ENCODE data around the gene BMP6. TPM values are rescaled to one million over a fixed set of nuclear protein-coding genes. Genes with fewer than 3 reads are reported as not detected.

Gene BMP6
- polyA plus RNA-seq, 1 donor = 1.5 TPM

GRCh38 chr6:7728855-7729590 is 3.1 kb downstream of the BMP6 start:
- no peak overlapping the region for H3K4me3 ChIP-seq (ENCODE audit: low read length)
- WGBS (ENCODE audit: insufficient coverage, low lambda C conversion rate) = no CpG with 5 or more reads among the region's 14 CpGs
- H3K9me3 ChIP-seq (ENCODE audit: control insufficient read depth, low read depth, low read length) = no peaks in the 10 kb centered on the region
- no peaks in the 10 kb centered on the region for H3K36me3 ChIP-seq (ENCODE audit: control insufficient read depth, insufficient read depth, low read length)
- no peak overlapping the region for H3K27ac ChIP-seq (ENCODE audit: low read length)
- H3K4me1 ChIP-seq (ENCODE audit: control insufficient read depth, insufficient read depth, low read length) = peaks cover 11% of the 10 kb centered on the region
- DNase-seq = no peak
- peaks cover 86% of the 10 kb centered on the region for H3K27me3 ChIP-seq (ENCODE audit: control insufficient read depth, insufficient read depth, low read length)

DNA sequence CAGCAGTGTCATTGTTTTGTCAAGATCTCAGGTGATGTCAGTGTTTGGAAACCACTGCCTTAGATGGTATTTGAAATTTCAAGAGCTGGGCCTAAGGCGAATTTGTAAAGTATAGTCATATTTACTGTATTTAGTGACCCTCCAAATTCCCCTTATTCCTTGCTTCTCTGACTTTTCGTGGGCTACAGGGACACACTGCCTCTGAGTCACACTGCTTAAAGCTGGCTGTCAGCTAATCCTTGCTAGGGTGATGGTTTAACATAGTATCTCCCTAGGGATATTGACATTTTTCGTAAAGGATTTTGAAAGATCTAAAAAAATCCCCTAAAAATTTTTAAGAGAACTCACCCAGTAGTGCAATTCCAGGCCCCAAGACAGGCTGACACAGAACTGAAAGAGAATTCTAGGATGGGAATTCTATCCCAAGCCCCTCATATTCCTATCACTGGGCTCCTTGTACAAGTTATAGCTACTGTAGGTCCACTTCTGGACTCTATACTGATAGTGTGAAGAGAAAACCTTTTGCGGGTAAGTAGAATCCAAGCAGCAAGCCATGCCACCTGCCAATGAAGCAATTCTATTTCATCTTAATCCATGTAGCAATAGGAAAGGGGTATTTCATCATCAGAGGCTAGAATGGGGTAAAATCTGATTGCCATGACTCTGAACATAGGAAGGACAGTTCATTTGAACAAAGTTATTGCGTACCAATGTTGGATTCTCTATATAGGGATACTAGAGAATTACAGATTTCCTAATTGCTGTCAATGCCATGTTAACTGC is 4.3 kb downstream of the BMP6 start:
- Histone ChIP-seq H3K9me3 (ENCODE audit: control insufficient read depth, low read depth, low read length) (no peaks in the 10 kb centered on the region), H3K27me3 (ENCODE audit: control insufficient read depth, insufficient read depth, low read length) (peaks cover 77% of the 10 kb centered on the region), H3K36me3 (ENCODE audit: control insufficient read depth, insufficient read depth, low read length) (no peaks in the 10 kb centered on the region), H3K4me1 (ENCODE audit: control insufficient read depth, insufficient read depth, low read length) (peaks cover 11% of the 10 kb centered on the region), H3K4me3 (ENCODE audit: low read length) (no peak overlapping the region), H3K27ac (ENCODE audit: low read length) (no peak overlapping the region)
- no peak for DNase-seq
- WGBS (ENCODE audit: insufficient coverage, low lambda C conversion rate) = no CpG with 5 or more reads among the region's 5 CpGs

- peaks cover 11% of the 10 kb centered on the region for H3K4me1 ChIP-seq (ENCODE audit: control insufficient read depth, insufficient read depth, low read length)
- no peaks in the 10 kb centered on the region for H3K9me3 ChIP-seq (ENCODE audit: control insufficient read depth, low read depth, low read length)
Measured at GRCh38 chr6:7730784-7731227, 4.9 kb downstream of the BMP6 start.

GRCh38 chr6:7731294-7731693 is 5.4 kb downstream of the BMP6 start:
- H3K9me3 ChIP-seq (ENCODE audit: control insufficient read depth, low read depth, low read length) = no peaks in the 10 kb centered on the region
- H3K27me3 ChIP-seq (ENCODE audit: control insufficient read depth, insufficient read depth, low read length) = peaks cover 67% of the 10 kb centered on the region
- whole genome bisulfite sequencing (ENCODE audit: insufficient coverage, low lambda C conversion rate) = no CpG with 5 or more reads among the region's 2 CpGs

More at GRCh38 chr6:7730784-7731227, 4.9 kb downstream of the BMP6 start:
- Histone ChIP-seq H3K4me3 (ENCODE audit: low read length) (no peak overlapping the region), H3K36me3 (ENCODE audit: control insufficient read depth, insufficient read depth, low read length) (no peaks in the 10 kb centered on the region), H3K27ac (ENCODE audit: low read length) (no peak overlapping the region), H3K27me3 (ENCODE audit: control insufficient read depth, insufficient read depth, low read length) (peaks cover 71% of the 10 kb centered on the region)
- WGBS (ENCODE audit: insufficient coverage, low lambda C conversion rate) = 83% methylated on average over 1 of the region's 10 CpGs
- DNase-seq = no peak

DNA sequence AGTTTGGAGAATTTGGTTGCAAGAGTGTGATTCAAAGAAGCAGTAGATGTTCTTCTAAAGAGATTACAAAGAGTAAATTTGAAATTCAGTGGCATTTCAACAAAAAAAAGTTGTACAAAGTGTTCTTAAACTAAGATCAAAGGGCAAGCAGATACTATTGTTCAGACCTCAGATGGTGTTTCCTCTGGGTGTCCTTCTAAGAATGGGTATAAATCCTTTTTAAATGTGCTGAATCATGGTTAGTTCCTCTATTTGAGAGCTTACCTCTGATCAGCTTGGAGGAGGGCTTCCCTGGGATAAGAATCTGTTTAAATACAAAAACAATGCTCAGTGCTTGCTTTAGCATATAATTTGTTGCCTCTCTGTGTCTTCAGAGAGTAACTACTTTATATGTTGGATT is 6.3 kb downstream of the BMP6 start:
- H3K27me3 ChIP-seq (ENCODE audit: control insufficient read depth, insufficient read depth, low read length) = peaks cover 60% of the 10 kb centered on the region
- H3K27ac ChIP-seq (ENCODE audit: low read length) = no peak overlapping the region
- peaks cover 11% of the 10 kb centered on the region for H3K4me1 ChIP-seq (ENCODE audit: control insufficient read depth, insufficient read depth, low read length)
- no peaks in the 10 kb centered on the region for H3K36me3 ChIP-seq (ENCODE audit: control insufficient read depth, insufficient read depth, low read length)
- H3K4me3 ChIP-seq (ENCODE audit: low read length) = no peak overlapping the region
- DNase-seq = no peak
- H3K9me3 ChIP-seq (ENCODE audit: control insufficient read depth, low read depth, low read length) = no peaks in the 10 kb centered on the region

More at GRCh38 chr6:7731294-7731693, 5.4 kb downstream of the BMP6 start:
- DNase-seq = no peak
- H3K4me3 ChIP-seq (ENCODE audit: low read length) = no peak overlapping the region
- H3K4me1 ChIP-seq (ENCODE audit: control insufficient read depth, insufficient read depth, low read length) = peaks cover 11% of the 10 kb centered on the region
- H3K36me3 ChIP-seq (ENCODE audit: control insufficient read depth, insufficient read depth, low read length) = no peaks in the 10 kb centered on the region
- no peak overlapping the region for H3K27ac ChIP-seq (ENCODE audit: low read length)

DNA sequence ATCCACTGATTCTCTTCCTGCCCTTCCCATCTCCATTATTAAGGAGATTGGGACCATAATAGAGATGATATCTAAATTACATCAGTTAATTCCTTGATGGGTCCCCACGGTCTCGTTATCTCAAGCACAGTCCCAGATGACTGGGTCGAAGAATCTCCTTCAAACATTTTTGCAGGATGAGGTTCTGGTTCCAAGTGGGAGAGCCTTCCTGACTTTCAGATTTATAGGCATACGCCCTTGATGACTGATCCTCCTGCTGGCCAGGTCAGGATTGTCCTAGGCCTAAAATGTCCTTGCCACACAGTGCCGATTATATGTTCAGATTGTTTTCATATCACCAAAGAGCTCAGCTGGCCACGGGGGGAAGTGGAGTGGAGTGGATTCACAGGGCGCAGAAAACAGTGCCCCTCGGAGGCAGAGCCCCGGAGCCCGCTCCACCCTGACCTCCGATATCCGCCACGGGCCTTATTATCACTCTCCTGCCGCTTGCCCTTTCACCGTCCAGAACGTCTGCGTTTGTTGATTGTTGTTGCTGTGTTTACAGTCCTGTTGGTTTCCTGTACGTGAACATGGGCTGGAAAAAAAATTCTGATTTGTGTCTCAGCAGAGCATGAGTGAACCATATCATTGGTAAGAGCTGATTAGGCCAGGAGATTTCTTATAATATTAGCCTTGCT is 8.9 kb downstream of the BMP6 start:
- WGBS (ENCODE audit: insufficient coverage, low lambda C conversion rate) = 80% methylated on average over 3 of the region's 18 CpGs
- no peak overlapping the region for H3K27ac ChIP-seq (ENCODE audit: low read length)
- no peaks in the 10 kb centered on the region for H3K36me3 ChIP-seq (ENCODE audit: control insufficient read depth, insufficient read depth, low read length)
- no peak overlapping the region for H3K4me3 ChIP-seq (ENCODE audit: low read length)
- no peak for DNase-seq
- no peaks in the 10 kb centered on the region for H3K9me3 ChIP-seq (ENCODE audit: control insufficient read depth, low read depth, low read length)
- peaks cover 37% of the 10 kb centered on the region for H3K27me3 ChIP-seq (ENCODE audit: control insufficient read depth, insufficient read depth, low read length)
- H3K4me1 ChIP-seq (ENCODE audit: control insufficient read depth, insufficient read depth, low read length) = no peaks in the 10 kb centered on the region

DNA sequence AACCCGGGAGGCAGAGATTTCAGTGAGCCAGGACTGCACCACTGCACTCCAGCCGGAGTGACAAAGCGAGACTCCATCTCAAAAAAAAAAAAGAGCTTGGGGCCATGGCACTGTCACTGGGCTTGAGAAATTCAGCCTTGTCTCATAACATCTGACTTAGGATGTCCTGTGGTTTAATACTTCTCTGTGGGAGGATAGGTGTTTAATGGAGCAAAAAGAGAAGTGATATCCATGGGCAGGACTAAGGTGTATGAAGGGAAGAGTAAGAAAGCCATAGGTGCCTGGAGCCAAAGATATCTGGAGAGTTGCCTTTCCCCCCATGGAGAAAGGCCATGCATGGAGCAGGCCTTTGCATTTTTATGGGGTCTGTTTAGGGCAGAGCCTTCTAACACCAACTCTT is 11.2 kb downstream of the BMP6 start:
- no peak overlapping the region for H3K4me3 ChIP-seq (ENCODE audit: low read length)
- peaks cover 23% of the 10 kb centered on the region for H3K27me3 ChIP-seq (ENCODE audit: control insufficient read depth, insufficient read depth, low read length)
- no peak overlapping the region for H3K27ac ChIP-seq (ENCODE audit: low read length)
- no peaks in the 10 kb centered on the region for H3K36me3 ChIP-seq (ENCODE audit: control insufficient read depth, insufficient read depth, low read length)
- no peak for DNase-seq
- H3K9me3 ChIP-seq (ENCODE audit: control insufficient read depth, low read depth, low read length) = no peaks in the 10 kb centered on the region
- no peaks in the 10 kb centered on the region for H3K4me1 ChIP-seq (ENCODE audit: control insufficient read depth, insufficient read depth, low read length)
- no CpG with 5 or more reads among the region's 3 CpGs for WGBS (ENCODE audit: insufficient coverage, low lambda C conversion rate)

- Histone ChIP-seq H3K4me1 (ENCODE audit: control insufficient read depth, insufficient read depth, low read length) (no peaks in the 10 kb centered on the region), H3K27me3 (ENCODE audit: control insufficient read depth, insufficient read depth, low read length) (peaks cover 17% of the 10 kb centered on the region), H3K27ac (ENCODE audit: low read length) (no peak overlapping the region), H3K4me3 (ENCODE audit: low read length) (no peak overlapping the region), H3K9me3 (ENCODE audit: control insufficient read depth, low read depth, low read length) (no peaks in the 10 kb centered on the region), H3K36me3 (ENCODE audit: control insufficient read depth, insufficient read depth, low read length) (no peaks in the 10 kb centered on the region)
- DNase-seq = no peak
- WGBS (ENCODE audit: insufficient coverage, low lambda C conversion rate) = 100% methylated on average over 2 of the region's 2 CpGs
Measured at GRCh38 chr6:7737867-7738266, 12.0 kb downstream of the BMP6 start.

DNA sequence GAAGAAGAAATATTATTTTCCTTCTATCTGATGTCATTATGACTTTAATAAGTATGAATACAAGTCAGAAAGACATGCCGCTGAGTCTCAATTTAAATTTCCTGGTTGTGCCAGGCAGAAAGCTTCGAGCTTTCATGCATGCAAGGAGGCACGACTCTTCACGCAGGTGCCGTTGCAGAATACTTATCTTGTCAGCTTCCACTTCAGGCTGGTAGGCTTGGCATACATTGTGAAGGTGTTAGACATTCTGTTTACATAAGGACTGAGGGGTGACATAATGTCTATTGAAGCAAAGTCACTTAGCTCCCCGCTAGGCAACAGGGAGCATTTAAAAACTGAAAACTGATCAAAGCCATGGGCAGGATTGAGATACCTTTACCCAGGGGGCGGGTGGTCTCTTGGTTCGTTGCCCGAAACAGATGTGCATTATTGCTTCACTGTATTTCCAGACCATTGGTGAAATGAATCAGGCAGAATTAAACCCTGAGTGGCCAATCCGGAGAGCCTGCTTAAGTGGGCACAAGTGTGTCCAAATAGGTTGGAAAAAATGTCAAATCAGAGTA is 16.4 kb downstream of the BMP6 start:
- Histone ChIP-seq H3K4me1 (ENCODE audit: control insufficient read depth, insufficient read depth, low read length) (no peaks in the 10 kb centered on the region), H3K27me3 (ENCODE audit: control insufficient read depth, insufficient read depth, low read length) (peaks cover 13% of the 10 kb centered on the region), H3K27ac (ENCODE audit: low read length) (no peak overlapping the region), H3K4me3 (ENCODE audit: low read length) (no peak overlapping the region), H3K36me3 (ENCODE audit: control insufficient read depth, insufficient read depth, low read length) (no peaks in the 10 kb centered on the region), H3K9me3 (ENCODE audit: control insufficient read depth, low read depth, low read length) (no peaks in the 10 kb centered on the region)
- no CpG with 5 or more reads among the region's 10 CpGs for WGBS (ENCODE audit: insufficient coverage, low lambda C conversion rate)
- DNase-seq = no peak

- no peak for DNase-seq
- Histone ChIP-seq H3K27ac (ENCODE audit: low read length) (no peak overlapping the region), H3K4me1 (ENCODE audit: control insufficient read depth, insufficient read depth, low read length) (no peaks in the 10 kb centered on the region), H3K4me3 (ENCODE audit: low read length) (no peak overlapping the region), H3K36me3 (ENCODE audit: control insufficient read depth, insufficient read depth, low read length) (no peaks in the 10 kb centered on the region), H3K9me3 (ENCODE audit: control insufficient read depth, low read depth, low read length) (no peaks in the 10 kb centered on the region), H3K27me3 (ENCODE audit: control insufficient read depth, insufficient read depth, low read length) (peaks cover 10% of the 10 kb centered on the region)
- no CpG with 5 or more reads among the region's 10 CpGs for WGBS (ENCODE audit: insufficient coverage, low lambda C conversion rate)
Measured at GRCh38 chr6:7745942-7746341, 20.0 kb downstream of the BMP6 start.
